ENCODE data around the gene FGD4. TPM values are rescaled to one million over a fixed set of nuclear protein-coding genes. Genes with fewer than 3 reads are reported as not detected.

Gene FGD4
- total and polyA plus RNA-seq, 2 of the 4 experiments (the other 2 are of a cell fraction) = 2.1 to 8.8 TPM

DNA sequence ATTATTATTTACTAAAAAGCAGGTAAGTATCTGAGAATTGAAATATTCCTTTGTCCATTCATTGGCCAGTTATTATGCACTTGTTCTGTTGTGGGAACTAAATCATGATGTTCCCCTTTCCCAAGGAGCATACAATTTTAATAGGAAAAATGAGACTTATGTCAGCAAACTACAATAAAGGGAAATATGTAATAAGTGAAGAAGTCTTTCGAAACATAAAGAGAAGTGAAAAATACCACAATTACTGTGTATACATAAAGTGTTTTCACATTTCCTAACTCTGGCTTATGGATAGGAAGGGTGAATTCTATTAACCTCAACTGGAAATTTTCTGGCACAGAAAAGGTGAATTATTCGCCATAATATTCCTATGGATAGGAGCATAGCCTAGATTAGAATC, 201.3 kb downstream of the FGD4 start:
- Histone ChIP-seq H2BK5ac (ENCODE audit: low read depth, low read length, poor library complexity, severe bottlenecking) (no peak overlapping the region), H3K79me1 (ENCODE audit: low read depth in 1 of 2, low read length in 2 of 2) (peaks cover 0 to 13% of the 10 kb centered on the region in 2 experiments; a peak in 2 of 4 replicates), H4K8ac (ENCODE audit: low read depth in 2 of 2, low read length in 2 of 2) (no peak overlapping the region), H3K56ac (ENCODE audit: extremely low read depth, insufficient read depth, low read length) (no peak overlapping the region), H3K9ac (ENCODE audit: low read depth, low read length) (no peak overlapping the region), H2AK9ac (replicated peaks; ENCODE audit: low read depth, low read length, poor library complexity) (no peak overlapping the region), H3K36me3 (ENCODE audit: control insufficient read depth, insufficient read depth, low read length) (peaks cover 3% of the 10 kb centered on the region; the same call in 1 of the 2 replicates), H2AK5ac (ENCODE audit: low read depth, low read length) (no peak overlapping the region), H4K5ac (ENCODE audit: low read depth, low read length) (no peak overlapping the region), H3K18ac (ENCODE audit: low read depth, low read length) (no peak overlapping the region), H3K4ac (ENCODE audit: low read depth, low read length) (no peak overlapping the region), H4K20me1 (ENCODE audit: insufficient read depth, low read length) (no peaks in the 10 kb centered on the region), H3K14ac (replicated peaks; ENCODE audit: low read depth, low read length) (no peak overlapping the region), H3K27me3 (ENCODE audit: control insufficient read depth, insufficient read depth, low read length) (no peaks in the 10 kb centered on the region), H4K91ac (ENCODE audit: insufficient read depth, low read depth, low read length) (no peak overlapping the region), H3K4me2 (ENCODE audit: low read depth, low read length) (no peak overlapping the region), H3K23ac (ENCODE audit: low read depth, low read length) (no peak overlapping the region), H3K9me1 (ENCODE audit: insufficient read depth, low read length) (peaks cover 9% of the 10 kb centered on the region), H2BK120ac (ENCODE audit: low read depth, low read length) (no peak overlapping the region), H2AFZ (replicated peaks; ENCODE audit: low read length, poor library complexity) (no peak overlapping the region), H3K4me3 (ENCODE audit: insufficient read depth, low read depth, low read length) (no peak overlapping the region), H3K27ac (ENCODE audit: insufficient read depth, low read length) (no peak overlapping the region), H3K4me1 (ENCODE audit: control insufficient read depth, insufficient read depth, low read length) (0 out of 2 replicates have a peak, but pooled peaks cover 1% of the 10 kb centered on the region), H3K9me3 (ENCODE audit: control insufficient read depth, insufficient read depth, low read length) (no peaks in the 10 kb centered on the region), H2BK20ac (ENCODE audit: low read depth, low read length) (no peak overlapping the region), H2BK15ac (ENCODE audit: low read depth, low read length) (no peak overlapping the region)
- in situ Hi-C loops (cut with MboI; ENCODE audit: low sequenced_read_pairs) = no loop called here
- intact Hi-C loops (cut with micrococcal nuclease) = no loop called here
- BruUV-seq (replicated peaks) = no TSS peak
- DNase-seq (no peak), ATAC-seq (ENCODE audit: low read depth) (no peak)
- CTCF ChIA-PET = no interaction called here
- POLR2A ChIA-PET (ENCODE audit: unreplicated experiment) = no interaction called here
- dilution Hi-C loops (cut with HindIII; ENCODE audit: low sequenced_read_pairs, unreplicated experiment) = no loop called here
- TF ChIP-seq RCOR1 (IDR thresholded peaks at IDR 0.05; ENCODE audit: insufficient replicate concordance, low read length) = no peak
- TF ChIP-seq, protein P1, sequence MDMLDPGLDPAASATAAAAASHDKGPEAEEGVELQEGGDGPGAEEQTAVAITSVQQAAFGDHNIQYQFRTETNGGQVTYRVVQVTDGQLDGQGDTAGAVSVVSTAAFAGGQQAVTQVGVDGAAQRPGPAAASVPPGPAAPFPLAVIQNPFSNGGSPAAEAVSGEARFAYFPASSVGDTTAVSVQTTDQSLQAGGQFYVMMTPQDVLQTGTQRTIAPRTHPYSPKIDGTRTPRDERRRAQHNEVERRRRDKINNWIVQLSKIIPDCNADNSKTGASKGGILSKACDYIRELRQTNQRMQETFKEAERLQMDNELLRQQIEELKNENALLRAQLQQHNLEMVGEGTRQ (IDR thresholded peaks at IDR 0.05; ENCODE audit: low read depth, low read length) = no peak
- TF ChIP-seq CEBPB (IDR thresholded peaks at IDR 0.05; ENCODE audit: low read depth, low read length) = no peak
- no peak for TF ChIP-seq MAFK (IDR thresholded peaks at IDR 0.05; ENCODE audit: low read depth, low read length)
- no peak for TF ChIP-seq NFE2L2 (IDR thresholded peaks at IDR 0.05; ENCODE audit: low read depth, low read length)
- TF ChIP-seq, protein P2, sequence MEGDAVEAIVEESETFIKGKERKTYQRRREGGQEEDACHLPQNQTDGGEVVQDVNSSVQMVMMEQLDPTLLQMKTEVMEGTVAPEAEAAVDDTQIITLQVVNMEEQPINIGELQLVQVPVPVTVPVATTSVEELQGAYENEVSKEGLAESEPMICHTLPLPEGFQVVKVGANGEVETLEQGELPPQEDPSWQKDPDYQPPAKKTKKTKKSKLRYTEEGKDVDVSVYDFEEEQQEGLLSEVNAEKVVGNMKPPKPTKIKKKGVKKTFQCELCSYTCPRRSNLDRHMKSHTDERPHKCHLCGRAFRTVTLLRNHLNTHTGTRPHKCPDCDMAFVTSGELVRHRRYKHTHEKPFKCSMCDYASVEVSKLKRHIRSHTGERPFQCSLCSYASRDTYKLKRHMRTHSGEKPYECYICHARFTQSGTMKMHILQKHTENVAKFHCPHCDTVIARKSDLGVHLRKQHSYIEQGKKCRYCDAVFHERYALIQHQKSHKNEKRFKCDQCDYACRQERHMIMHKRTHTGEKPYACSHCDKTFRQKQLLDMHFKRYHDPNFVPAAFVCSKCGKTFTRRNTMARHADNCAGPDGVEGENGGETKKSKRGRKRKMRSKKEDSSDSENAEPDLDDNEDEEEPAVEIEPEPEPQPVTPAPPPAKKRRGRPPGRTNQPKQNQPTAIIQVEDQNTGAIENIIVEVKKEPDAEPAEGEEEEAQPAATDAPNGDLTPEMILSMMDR (conservative IDR thresholded peaks at IDR 0.05; ENCODE audit: low read depth, low read length) = no peak
- TF ChIP-seq MAZ (IDR thresholded peaks at IDR 0.05; ENCODE audit: borderline replicate concordance, low read depth, low read length) = no peak
- TF ChIP-seq CHD1 (IDR thresholded peaks at IDR 0.05; ENCODE audit: low read depth, low read length) = no peak
- TF ChIP-seq MXI1 (IDR thresholded peaks at IDR 0.05; ENCODE audit: borderline replicate concordance, low read depth, low read length) = no peak
- no peak for TF ChIP-seq RAD21 (IDR thresholded peaks at IDR 0.05; ENCODE audit: low read length)
- no peak for TF ChIP-seq RFX5 (IDR thresholded peaks at IDR 0.05; ENCODE audit: low read depth, low read length)
- TF ChIP-seq, protein P3, sequence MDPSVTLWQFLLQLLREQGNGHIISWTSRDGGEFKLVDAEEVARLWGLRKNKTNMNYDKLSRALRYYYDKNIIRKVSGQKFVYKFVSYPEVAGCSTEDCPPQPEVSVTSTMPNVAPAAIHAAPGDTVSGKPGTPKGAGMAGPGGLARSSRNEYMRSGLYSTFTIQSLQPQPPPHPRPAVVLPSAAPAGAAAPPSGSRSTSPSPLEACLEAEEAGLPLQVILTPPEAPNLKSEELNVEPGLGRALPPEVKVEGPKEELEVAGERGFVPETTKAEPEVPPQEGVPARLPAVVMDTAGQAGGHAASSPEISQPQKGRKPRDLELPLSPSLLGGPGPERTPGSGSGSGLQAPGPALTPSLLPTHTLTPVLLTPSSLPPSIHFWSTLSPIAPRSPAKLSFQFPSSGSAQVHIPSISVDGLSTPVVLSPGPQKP (IDR thresholded peaks at IDR 0.05; ENCODE audit: borderline replicate concordance, low read depth, low read length) = no peak
- no peak for TF ChIP-seq FOS (IDR thresholded peaks at IDR 0.05; ENCODE audit: low read depth, low read length)
- no peak for TF ChIP-seq POLR2A (IDR thresholded peaks at IDR 0.05; ENCODE audit: low read depth, low read length)
- TF ChIP-seq SMC3 (IDR thresholded peaks at IDR 0.05; ENCODE audit: low read depth, low read length) = no peak
- TF ChIP-seq BHLHE40 (IDR thresholded peaks at IDR 0.05; ENCODE audit: low read depth, low read length) = no peak
- no CpG with 5 or more reads among the region's 2 CpGs for WGBS, 2 experiments (ENCODE audit: extremely low coverage in 2 of 2, insufficient read length in 1 of 2)

Data from IMR-90 (cell line).